ENCODE measurements around the gene TP73.

DNA sequence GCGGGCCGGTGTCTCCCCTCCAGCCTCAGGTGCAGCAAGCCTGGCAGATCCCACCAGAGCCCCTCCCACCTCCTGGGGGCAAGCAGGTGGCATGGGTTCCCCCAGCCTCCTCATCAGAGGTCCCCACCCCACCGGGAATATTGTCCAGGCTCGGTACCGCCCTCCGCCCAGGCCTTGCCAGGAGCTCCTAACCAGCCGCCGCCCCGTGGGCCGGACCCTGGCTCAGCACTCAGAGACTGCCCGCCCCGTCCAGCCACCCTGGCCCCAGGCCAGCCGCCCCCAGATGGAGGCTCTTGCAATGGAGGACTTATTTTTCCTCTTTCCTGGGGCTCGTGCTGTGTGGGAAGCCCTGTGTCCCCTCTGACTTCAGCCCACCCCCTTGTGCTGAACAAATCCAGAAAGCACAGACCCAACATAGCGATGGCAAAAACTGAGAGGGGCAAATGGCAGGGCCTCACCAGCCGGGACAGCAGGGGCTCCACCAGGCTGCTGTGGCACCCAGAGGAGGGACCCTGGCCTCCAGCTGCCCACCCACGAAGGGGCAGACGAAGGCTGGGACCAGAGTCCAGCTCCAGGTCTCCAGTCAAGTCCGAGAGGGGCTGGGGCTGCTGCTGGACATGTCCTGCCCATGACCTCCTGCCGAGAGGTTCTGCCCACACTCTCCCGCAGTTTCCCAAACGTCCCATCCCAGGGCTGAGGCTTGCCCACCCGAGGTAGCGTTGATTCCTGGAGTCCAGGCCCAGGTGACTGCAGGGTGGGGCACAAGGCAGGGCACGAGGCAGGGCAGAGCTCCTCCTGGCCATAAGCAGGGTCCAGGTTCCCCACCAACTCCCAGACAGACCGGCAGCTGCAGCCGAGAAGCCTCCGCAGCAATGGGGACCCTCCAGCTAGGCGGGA lies 48.5 kb upstream of the TP73 start:
- no peak for TF ChIP-seq HDGF (IDR thresholded peaks at IDR 0.05; ENCODE audit: borderline replicate concordance)
- no peak for TF ChIP-seq FOXK2 (IDR thresholded peaks at IDR 0.05)
- no peak for TF ChIP-seq SP1 (IDR thresholded peaks at IDR 0.05)
- TF ChIP-seq FOXM1 (IDR thresholded peaks at IDR 0.05; ENCODE audit: borderline replicate concordance): no peak
- TF ChIP-seq SUZ12 (IDR thresholded peaks at IDR 0.05): no peak
- TF ChIP-seq ARNT (IDR thresholded peaks at IDR 0.05): no peak
- no peak for TF ChIP-seq FOXA1 (IDR thresholded peaks at IDR 0.05)
- no peak for TF ChIP-seq BHLHE40 (IDR thresholded peaks at IDR 0.05; ENCODE audit: borderline replicate concordance)
- no peak for TF ChIP-seq CTBP1 (IDR thresholded peaks at IDR 0.05; ENCODE audit: borderline replicate concordance)
- TF ChIP-seq ZNF384 (IDR thresholded peaks at IDR 0.05): no peak
- no peak for TF ChIP-seq TARDBP (IDR thresholded peaks at IDR 0.05)

Data from HEK293T (cell line).